HFFc6 (cell line): Measurements from ENCODE around the gene PLXNA4. TPM values are rescaled to one million over a fixed set of nuclear protein-coding genes. Genes with fewer than 3 reads are reported as not detected.

ENCODE experiments used
- DNase-seq: peaks from one replicate; pipeline ENCODE4 v3.0.0-alpha.2; 2018
- H3K27ac Mint-ChIP-seq: 2 replicates; pipeline ENCODE4 v1.8.0; 2020; ENCODE audit warnings: mild to moderate bottlenecking, mixed read lengths
- H3K27me3 Mint-ChIP-seq: 2 replicates; pipeline ENCODE4 v1.8.0; 2021; ENCODE audit warnings: mild to moderate bottlenecking, moderate library complexity, mixed read lengths; ENCODE audit not compliant: insufficient read depth
- H3K36me3 Mint-ChIP-seq: 2 replicates; pipeline ENCODE4 v1.8.0; 2021; ENCODE audit warnings: low read depth, mixed read lengths
- H3K4me1 Mint-ChIP-seq: 2 replicates; pipeline ENCODE4 v1.8.0; 2020; ENCODE audit warnings: low read depth, mixed read lengths
- H3K4me3 Mint-ChIP-seq: 2 replicates; pipeline ENCODE4 v1.8.0; 2020; ENCODE audit warnings: mild to moderate bottlenecking, moderate library complexity, mixed read lengths
- H3K9me3 Mint-ChIP-seq: 2 replicates; pipeline ENCODE4 v1.8.0; 2020; ENCODE audit warnings: mild to moderate bottlenecking, mixed read lengths
- CTCF ChIP-seq: fragments of 200-600 bp; sonication (generic); IDR thresholded peaks from 2 replicates; pipeline ENCODE4 v1.5.0; 2021; ENCODE audit warnings: antibody characterized with exemption, mild to moderate bottlenecking
- total RNA-seq, 6 experiments: library from RNA; stranded (reverse); fragmentation: NEBNext Ultra II Directional; extraction: Animal tissue kit (Norgen Biotek cat#: 25700); gene quantifications; 2 replicates in 1 of 6; 3 replicates in 5 of 6; pipeline ENCODE4 v1.2.3, GENCODE V29; 2021

PLXNA4 gene
- total RNA-seq, 6 experiments from 2014 or later = 0.02 to 0.14 (median 0.05) TPM; not detected in 2

GRCh38 chr7:132495936-132496335 is 80.3 kb downstream of the PLXNA4 start:
- H3K9me3 Mint-ChIP-seq = no peaks in the 10 kb centered on the region
- H3K36me3 Mint-ChIP-seq = no peaks in the 10 kb centered on the region

GRCh38 chr7:132494474-132494873 is 81.8 kb downstream of the PLXNA4 start:
- H3K27me3 Mint-ChIP-seq = peaks cover 18% of the 10 kb centered on the region; the same call in 1 of the 2 replicates
- TF ChIP-seq CTCF = no peak
- peaks cover 13% of the 10 kb centered on the region for H3K4me1 Mint-ChIP-seq
- no peak overlapping the region for H3K4me3 Mint-ChIP-seq
- no peak for DNase-seq
- no peaks in the 10 kb centered on the region for H3K9me3 Mint-ChIP-seq
- no peaks in the 10 kb centered on the region for H3K36me3 Mint-ChIP-seq
- H3K27ac Mint-ChIP-seq = no peak overlapping the region

More at GRCh38 chr7:132495936-132496335, 80.3 kb downstream of the PLXNA4 start:
- Mint-ChIP-seq H3K27ac (no peak overlapping the region), H3K4me3 (no peak overlapping the region), H3K27me3 (peaks cover 19% of the 10 kb centered on the region), H3K4me1 (peaks cover 16% of the 10 kb centered on the region)
- TF ChIP-seq CTCF = no peak
- DNase-seq = no peak

GRCh38 chr7:132492823-132493445 is 83.3 kb downstream of the PLXNA4 start:
- no peak for TF ChIP-seq CTCF
- Mint-ChIP-seq H3K36me3 (no peaks in the 10 kb centered on the region), H3K4me3 (no peak overlapping the region), H3K9me3 (no peaks in the 10 kb centered on the region), H3K27me3 (peaks cover 22% of the 10 kb centered on the region), H3K4me1 (peaks cover 13% of the 10 kb centered on the region), H3K27ac (no peak overlapping the region)
- DNase-seq = no peak

GRCh38 chr7:132491391-132491945 is 84.8 kb downstream of the PLXNA4 start:
- no peak for DNase-seq
- Mint-ChIP-seq H3K27me3 (peaks cover 28% of the 10 kb centered on the region), H3K36me3 (no peaks in the 10 kb centered on the region), H3K4me1 (peaks cover 13% of the 10 kb centered on the region), H3K27ac (no peak overlapping the region), H3K9me3 (no peaks in the 10 kb centered on the region), H3K4me3 (no peak overlapping the region)
- TF ChIP-seq CTCF = no peak

GRCh38 chr7:132490474-132490873 is 85.8 kb downstream of the PLXNA4 start:
- peaks cover 34% of the 10 kb centered on the region for H3K27me3 Mint-ChIP-seq
- no peak for DNase-seq
- H3K9me3 Mint-ChIP-seq = no peaks in the 10 kb centered on the region
- no peak overlapping the region for H3K27ac Mint-ChIP-seq
- no peak for TF ChIP-seq CTCF
- no peak overlapping the region for H3K4me3 Mint-ChIP-seq
- no peaks in the 10 kb centered on the region for H3K36me3 Mint-ChIP-seq
- peaks cover 13% of the 10 kb centered on the region for H3K4me1 Mint-ChIP-seq
